ENCODE results near the gene HOPX.
"Not testable (repeated sequence)": the region's sequence is repeated elsewhere in the genome, so short reads cannot be mapped to it uniquely, and the experiment has no call there.

HOPX gene

DNA sequence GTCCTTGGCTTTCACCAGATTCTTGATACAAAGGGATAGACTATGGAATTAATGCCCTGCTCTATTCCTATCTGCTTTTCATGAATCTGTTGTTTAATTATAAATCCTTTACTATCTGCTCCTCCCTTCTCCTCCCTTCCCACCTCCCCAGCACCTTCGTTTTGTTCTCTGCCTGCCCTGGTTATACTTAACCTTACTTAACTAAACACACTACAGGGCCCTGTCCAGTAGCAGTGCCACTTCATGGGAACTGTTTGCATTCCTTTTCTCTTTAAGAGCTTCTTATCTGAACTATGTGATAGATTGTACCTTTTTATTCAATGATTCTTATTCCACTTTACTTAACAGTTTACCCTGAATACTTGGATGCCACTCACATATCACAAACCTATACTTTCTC lies 830 bp downstream of the HOPX start:
- no peak overlapping the region for H3K4me3 ChIP-seq (replicated peaks; ENCODE audit: low read depth, low read length)
- DNase-seq (ENCODE audit: low read depth), result no peak

DNA sequence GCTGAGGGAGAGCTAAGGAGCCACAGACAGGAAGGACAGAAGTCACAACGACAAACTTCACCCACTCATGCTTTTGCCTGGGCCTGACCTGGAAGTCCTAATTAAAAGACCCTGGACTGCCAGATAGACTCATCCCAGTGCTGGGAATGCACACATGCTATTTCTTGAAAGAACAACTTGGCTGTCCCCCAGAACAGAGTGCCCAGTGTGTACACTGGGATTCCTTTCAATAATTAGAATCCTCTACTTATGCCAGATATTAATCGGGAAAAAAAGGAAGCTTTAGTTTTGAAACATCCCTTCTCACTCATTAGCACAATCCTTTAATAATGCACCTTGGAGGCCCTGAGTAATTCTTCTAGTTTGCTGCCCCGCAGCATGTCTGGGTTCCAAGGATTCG lies 3.4 kb downstream of the HOPX start:
- TF ChIP-seq, protein P1, sequence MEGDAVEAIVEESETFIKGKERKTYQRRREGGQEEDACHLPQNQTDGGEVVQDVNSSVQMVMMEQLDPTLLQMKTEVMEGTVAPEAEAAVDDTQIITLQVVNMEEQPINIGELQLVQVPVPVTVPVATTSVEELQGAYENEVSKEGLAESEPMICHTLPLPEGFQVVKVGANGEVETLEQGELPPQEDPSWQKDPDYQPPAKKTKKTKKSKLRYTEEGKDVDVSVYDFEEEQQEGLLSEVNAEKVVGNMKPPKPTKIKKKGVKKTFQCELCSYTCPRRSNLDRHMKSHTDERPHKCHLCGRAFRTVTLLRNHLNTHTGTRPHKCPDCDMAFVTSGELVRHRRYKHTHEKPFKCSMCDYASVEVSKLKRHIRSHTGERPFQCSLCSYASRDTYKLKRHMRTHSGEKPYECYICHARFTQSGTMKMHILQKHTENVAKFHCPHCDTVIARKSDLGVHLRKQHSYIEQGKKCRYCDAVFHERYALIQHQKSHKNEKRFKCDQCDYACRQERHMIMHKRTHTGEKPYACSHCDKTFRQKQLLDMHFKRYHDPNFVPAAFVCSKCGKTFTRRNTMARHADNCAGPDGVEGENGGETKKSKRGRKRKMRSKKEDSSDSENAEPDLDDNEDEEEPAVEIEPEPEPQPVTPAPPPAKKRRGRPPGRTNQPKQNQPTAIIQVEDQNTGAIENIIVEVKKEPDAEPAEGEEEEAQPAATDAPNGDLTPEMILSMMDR (IDR thresholded peaks at IDR 0.05; ENCODE audit: low read length, missing control alignments), result no peak
- no peak for DNase-seq (ENCODE audit: low read depth)
- H3K4me3 ChIP-seq (replicated peaks; ENCODE audit: low read depth, low read length), result no peak overlapping the region

More for the DNA sequence above, 830 bp downstream of the HOPX start:
- TF ChIP-seq, protein P1 (IDR thresholded peaks at IDR 0.05; ENCODE audit: low read length, missing control alignments), result no peak

DNA sequence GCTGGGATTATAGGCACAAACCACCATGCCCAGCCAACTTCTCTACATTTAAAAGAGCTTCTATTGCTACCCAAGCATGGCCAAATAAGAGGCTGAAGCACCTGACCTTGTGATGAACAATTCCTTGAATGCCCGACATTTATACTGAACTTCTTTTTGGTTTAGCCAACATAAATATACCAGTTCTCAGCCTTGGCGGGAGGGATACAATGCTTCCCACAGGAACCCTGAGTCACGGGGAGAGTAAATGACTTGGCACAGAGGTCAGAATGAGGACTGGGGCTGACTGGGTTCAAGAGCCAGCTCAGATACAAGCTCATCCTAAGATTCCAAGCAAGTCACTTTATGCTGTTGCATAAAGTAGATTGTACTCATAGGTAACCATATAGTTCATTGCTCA lies 6.1 kb downstream of the HOPX start:
- TF ChIP-seq, protein P1 (IDR thresholded peaks at IDR 0.05; ENCODE audit: low read length, missing control alignments), result no peak
- no peak for DNase-seq (ENCODE audit: low read depth)
- H3K4me3 ChIP-seq (replicated peaks; ENCODE audit: low read depth, low read length), result no peak overlapping the region

DNA sequence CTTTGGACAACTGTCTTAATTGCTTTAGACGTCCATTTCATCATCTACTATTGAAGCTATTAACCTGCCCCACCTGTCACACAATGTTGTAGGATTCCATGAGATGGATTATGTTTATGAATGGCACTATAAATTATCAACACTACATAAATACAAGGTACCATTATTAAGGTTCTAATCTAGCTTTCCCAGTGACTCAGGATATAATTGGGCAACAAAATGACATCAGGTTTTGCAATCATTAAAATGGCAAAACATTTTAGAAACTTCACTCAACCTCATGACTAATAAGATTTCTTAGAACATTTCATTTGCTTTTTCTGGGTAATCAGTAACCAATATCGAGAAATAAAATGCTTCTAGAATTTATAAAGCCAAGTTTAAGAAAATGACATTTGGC lies 9.2 kb downstream of the HOPX start:
- H3K4me3 ChIP-seq (replicated peaks; ENCODE audit: low read depth, low read length), result no peak overlapping the region
- peak; percentile 47 for DNase-seq (ENCODE audit: low read depth)
- TF ChIP-seq, protein P1 (IDR thresholded peaks at IDR 0.05; ENCODE audit: low read length, missing control alignments), result no peak

DNA sequence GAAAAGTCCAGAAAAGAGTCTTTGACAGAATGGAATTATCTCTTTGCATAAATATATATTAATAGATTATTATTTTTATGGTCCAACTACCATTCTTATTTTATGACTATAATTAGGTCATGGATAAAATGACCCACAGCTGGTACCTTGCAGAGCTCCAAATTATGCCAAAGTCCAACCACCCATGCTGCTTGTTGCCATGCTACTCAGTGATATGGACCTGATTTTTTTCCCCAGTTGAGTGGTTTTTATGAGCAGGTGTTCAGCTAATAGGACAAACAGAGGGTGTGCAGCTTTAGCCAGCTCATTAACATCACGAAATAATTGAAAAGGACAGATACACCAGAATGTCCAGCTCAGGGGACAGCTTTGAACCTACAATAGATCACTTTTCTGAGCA lies 9.7 kb downstream of the HOPX start:
- no peak for DNase-seq (ENCODE audit: low read depth)
- TF ChIP-seq, protein P1 (IDR thresholded peaks at IDR 0.05; ENCODE audit: low read length, missing control alignments), result no peak
- no peak overlapping the region for H3K4me3 ChIP-seq (replicated peaks; ENCODE audit: low read depth, low read length)

DNA sequence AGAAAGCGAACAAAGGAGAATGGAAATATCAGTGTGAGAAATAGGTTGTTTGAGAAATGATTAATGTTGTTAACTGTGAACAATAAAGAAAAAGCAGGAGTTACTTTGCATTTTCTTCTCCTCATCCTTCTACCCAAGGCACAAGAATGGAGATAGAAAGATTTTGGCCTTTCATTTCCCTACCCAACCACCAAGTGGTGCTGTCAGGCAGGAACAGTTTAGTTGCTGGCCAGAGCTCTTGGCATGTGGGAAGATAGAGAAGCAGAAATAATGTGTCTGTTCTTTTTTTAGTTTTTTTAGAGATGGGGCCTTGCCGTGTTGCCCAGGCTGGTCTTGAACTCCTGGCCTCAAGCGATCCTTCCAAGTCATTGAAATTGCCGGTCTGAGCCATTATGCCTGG lies 12.8 kb downstream of the HOPX start:
- no peak overlapping the region for H3K4me3 ChIP-seq (replicated peaks; ENCODE audit: low read depth, low read length)
- DNase-seq (ENCODE audit: low read depth), result no peak
- TF ChIP-seq, protein P1 (IDR thresholded peaks at IDR 0.05; ENCODE audit: low read length, missing control alignments), result peak; percentile 41

DNA sequence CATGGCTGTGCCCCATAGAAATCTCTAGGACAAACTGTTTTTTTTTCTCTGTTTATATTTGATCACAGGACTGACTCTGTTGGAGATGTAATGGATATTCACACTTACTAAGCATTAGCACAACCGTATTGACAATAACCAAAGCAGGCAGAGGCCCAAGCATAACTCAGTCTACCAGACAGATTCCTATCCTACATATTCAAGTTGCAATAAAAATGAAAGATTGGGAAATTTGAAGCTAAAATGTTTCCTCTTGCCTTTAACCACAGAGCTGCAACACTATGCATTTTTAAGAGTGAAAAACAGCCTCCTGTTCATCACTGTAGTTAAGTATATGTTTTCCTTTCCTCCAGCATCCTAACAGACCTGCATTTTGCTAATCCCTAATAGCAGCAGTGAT lies 13.7 kb downstream of the HOPX start:
- not testable (repeated sequence) for DNase-seq (ENCODE audit: low read depth)

DNA sequence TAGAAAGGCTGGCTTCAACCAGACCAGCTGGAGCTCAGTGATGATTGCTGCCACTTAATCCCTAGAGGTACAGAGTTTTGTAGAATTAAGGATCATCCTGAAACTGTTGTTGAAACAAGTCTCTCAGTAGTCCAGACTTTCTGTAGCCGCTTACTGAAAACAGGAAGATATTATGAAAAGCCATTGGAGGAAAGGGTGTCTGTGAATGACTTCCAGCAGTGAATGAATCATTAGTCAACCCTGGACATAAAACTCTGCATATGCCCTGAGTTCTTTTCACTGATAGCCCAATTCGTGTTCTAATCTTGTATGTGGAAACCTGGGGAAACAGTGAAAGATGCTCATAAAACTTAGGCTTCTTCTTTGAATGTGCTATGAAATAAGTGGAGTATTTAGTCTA lies 14.8 kb downstream of the HOPX start:
- no peak overlapping the region for H3K4me3 ChIP-seq (replicated peaks; ENCODE audit: low read depth, low read length)
- DNase-seq (ENCODE audit: low read depth), result no peak
- TF ChIP-seq, protein P1 (IDR thresholded peaks at IDR 0.05; ENCODE audit: low read length, missing control alignments), result no peak

More for the DNA sequence above, 13.7 kb downstream of the HOPX start:
- not testable (repeated sequence) for H3K4me3 ChIP-seq (replicated peaks; ENCODE audit: low read depth, low read length)
